ENCODE data around the gene EEFSEC. TPM values are rescaled to one million over a fixed set of nuclear protein-coding genes. Genes with fewer than 3 reads are reported as not detected.
A peak's percentile ranks its signal among the peaks of the same experiment; 100 is the strongest.

EEFSEC gene
- total RNA-seq, 1 experiment from 2014 or later, result 15.4 TPM

DNA sequence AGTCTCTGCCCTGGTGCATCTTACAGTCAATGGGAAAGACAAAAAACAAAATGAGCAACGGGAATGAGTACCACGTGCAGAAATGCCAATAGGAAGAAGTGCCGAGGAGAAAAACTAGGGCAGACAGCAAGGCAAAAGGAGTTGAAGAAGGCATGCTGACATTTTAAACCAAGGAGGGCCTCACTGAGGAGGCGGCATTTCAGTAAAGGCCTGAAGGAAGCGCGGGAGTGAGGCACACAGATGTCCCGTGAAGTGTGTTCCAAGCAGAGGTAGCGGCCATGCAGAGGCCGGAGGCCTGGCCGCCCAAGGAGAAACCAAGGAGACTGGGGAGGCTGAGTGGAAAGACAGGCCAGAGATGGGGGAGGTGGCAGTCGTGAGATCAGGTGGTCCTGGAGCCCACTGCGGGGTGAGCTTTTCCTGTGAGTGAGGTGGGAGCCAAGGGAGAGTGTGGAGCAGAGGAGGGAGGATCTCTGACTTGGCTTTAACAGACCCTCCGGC is 278.6 kb downstream of the EEFSEC start:
- intact Hi-C loops (cut with micrococcal nuclease; ENCODE audit: unreplicated experiment), result no loop called here
- ChIA-PET POLR2A (no interaction called here), CTCF (no interaction called here)
- no peak for ATAC-seq
- Histone ChIP-seq H3K36me3 (ENCODE audit: control insufficient read depth, insufficient read depth, low read length) (no peaks in the 10 kb centered on the region), H3K27ac (ENCODE audit: low read length) (no peak overlapping the region; the same call in 1 of the 2 replicates), H3K27me3 (ENCODE audit: control insufficient read depth, insufficient read depth, low read length) (no peaks in the 10 kb centered on the region), H3K4me3 (ENCODE audit: low read depth in 2 of 2, low read length in 2 of 2) (no peak overlapping the region), H3K9me3 (ENCODE audit: control insufficient read depth, insufficient read depth, low read depth, low read length) (no peaks in the 10 kb centered on the region), H3K4me1 (ENCODE audit: control insufficient read depth, insufficient read depth, low read length) (peaks cover 15% of the 10 kb centered on the region)
- DNase-seq (ENCODE audit: low read depth, low spot score), result no peak
- in situ Hi-C loops (cut with HindIII; ENCODE audit: low pct_unique_long_range_greater_than_20kb, low sequenced_read_pairs), result no loop called here
- no TSS peak for BruUV-seq (replicated peaks)
- no peak for TF ChIP-seq SIN3A (IDR thresholded peaks at IDR 0.05; ENCODE audit: borderline replicate concordance, insufficient read depth, low read depth, low read length)
- TF ChIP-seq, protein P1, sequence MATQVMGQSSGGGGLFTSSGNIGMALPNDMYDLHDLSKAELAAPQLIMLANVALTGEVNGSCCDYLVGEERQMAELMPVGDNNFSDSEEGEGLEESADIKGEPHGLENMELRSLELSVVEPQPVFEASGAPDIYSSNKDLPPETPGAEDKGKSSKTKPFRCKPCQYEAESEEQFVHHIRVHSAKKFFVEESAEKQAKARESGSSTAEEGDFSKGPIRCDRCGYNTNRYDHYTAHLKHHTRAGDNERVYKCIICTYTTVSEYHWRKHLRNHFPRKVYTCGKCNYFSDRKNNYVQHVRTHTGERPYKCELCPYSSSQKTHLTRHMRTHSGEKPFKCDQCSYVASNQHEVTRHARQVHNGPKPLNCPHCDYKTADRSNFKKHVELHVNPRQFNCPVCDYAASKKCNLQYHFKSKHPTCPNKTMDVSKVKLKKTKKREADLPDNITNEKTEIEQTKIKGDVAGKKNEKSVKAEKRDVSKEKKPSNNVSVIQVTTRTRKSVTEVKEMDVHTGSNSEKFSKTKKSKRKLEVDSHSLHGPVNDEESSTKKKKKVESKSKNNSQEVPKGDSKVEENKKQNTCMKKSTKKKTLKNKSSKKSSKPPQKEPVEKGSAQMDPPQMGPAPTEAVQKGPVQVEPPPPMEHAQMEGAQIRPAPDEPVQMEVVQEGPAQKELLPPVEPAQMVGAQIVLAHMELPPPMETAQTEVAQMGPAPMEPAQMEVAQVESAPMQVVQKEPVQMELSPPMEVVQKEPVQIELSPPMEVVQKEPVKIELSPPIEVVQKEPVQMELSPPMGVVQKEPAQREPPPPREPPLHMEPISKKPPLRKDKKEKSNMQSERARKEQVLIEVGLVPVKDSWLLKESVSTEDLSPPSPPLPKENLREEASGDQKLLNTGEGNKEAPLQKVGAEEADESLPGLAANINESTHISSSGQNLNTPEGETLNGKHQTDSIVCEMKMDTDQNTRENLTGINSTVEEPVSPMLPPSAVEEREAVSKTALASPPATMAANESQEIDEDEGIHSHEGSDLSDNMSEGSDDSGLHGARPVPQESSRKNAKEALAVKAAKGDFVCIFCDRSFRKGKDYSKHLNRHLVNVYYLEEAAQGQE (IDR thresholded peaks at IDR 0.05; ENCODE audit: insufficient read depth in 1 of 2, low read depth in 2 of 2, low read length in 1 of 2), result no peak
- TF ChIP-seq POLR2AphosphoS5 (IDR thresholded peaks at IDR 0.05; ENCODE audit: low read depth, low read length), result no peak
- no peak for TF ChIP-seq TCF7L2 (IDR thresholded peaks at IDR 0.05; ENCODE audit: low read depth, low read length)
- TF ChIP-seq, protein P2, sequence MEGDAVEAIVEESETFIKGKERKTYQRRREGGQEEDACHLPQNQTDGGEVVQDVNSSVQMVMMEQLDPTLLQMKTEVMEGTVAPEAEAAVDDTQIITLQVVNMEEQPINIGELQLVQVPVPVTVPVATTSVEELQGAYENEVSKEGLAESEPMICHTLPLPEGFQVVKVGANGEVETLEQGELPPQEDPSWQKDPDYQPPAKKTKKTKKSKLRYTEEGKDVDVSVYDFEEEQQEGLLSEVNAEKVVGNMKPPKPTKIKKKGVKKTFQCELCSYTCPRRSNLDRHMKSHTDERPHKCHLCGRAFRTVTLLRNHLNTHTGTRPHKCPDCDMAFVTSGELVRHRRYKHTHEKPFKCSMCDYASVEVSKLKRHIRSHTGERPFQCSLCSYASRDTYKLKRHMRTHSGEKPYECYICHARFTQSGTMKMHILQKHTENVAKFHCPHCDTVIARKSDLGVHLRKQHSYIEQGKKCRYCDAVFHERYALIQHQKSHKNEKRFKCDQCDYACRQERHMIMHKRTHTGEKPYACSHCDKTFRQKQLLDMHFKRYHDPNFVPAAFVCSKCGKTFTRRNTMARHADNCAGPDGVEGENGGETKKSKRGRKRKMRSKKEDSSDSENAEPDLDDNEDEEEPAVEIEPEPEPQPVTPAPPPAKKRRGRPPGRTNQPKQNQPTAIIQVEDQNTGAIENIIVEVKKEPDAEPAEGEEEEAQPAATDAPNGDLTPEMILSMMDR (IDR thresholded peaks at IDR 0.05), result no peak

DNA sequence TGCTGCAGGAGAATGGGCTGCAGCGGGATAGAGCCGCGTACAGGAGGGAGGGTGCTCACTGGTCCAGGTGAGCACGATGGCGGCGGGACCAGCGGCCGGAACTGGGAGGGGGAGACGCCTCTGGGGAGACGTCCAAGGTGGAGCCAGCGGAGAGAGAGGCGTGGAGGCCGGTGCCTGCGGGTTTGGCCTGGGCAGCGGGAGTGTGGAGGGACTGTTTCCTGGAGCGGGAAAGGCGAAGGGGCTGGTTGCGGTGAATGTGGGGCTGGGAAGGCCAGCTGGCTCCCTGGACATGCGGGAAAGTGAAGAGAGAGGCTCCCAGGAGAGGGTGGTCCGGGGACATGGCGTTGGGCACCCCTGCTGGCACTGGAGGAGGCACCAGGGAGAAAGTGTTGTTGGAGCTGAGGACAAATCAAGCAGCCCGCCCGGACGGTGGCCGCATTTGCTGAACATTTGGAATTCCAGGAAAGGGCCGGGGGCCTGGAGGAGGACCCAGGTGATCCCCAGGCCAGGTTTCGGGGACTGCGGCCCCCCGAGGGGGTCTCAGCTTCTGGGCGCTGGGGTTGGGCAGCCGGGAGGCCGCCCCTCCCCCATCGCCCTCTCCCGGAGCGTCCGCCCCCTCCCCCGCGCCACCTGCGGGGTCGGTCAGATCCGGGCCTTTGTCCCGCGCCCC is 279.2 kb downstream of the EEFSEC start:
- DNase-seq (ENCODE audit: low read depth, low spot score) (no peak), ATAC-seq (no peak; the same call in 1 of the 2 replicates)
- no peaks in the 10 kb centered on the region for H3K9me3 ChIP-seq (ENCODE audit: control insufficient read depth, insufficient read depth, low read depth, low read length)
- in situ Hi-C loops (cut with HindIII; ENCODE audit: low pct_unique_long_range_greater_than_20kb, low sequenced_read_pairs) (no loop called here), intact Hi-C loops (cut with micrococcal nuclease; ENCODE audit: unreplicated experiment) (no loop called here)
- CTCF ChIA-PET, result no interaction called here
- peak overlapping the region; percentile 40; the same call in 1 of the 2 replicates for H3K27ac ChIP-seq (ENCODE audit: low read length)
- H3K36me3 ChIP-seq (ENCODE audit: control insufficient read depth, insufficient read depth, low read length), result no peaks in the 10 kb centered on the region
- H3K4me3 ChIP-seq (ENCODE audit: low read depth in 2 of 2, low read length in 2 of 2), result peak overlapping the region; percentile 8 to 21; a peak in 3 of 4 replicates
- H3K27me3 ChIP-seq (ENCODE audit: control insufficient read depth, insufficient read depth, low read length), result no peaks in the 10 kb centered on the region
- peaks cover 13% of the 10 kb centered on the region for H3K4me1 ChIP-seq (ENCODE audit: control insufficient read depth, insufficient read depth, low read length)
- POLR2A ChIA-PET, result interaction anchor here (0.6 kb wide), 1 partner anchor 1788 kb away, joined by 8 read pairs; no protein-coding TSS in a partner anchor
- TF ChIP-seq POLR2AphosphoS5 (IDR thresholded peaks at IDR 0.05; ENCODE audit: low read depth, low read length) (no peak), TCF7L2 (IDR thresholded peaks at IDR 0.05; ENCODE audit: low read depth, low read length) (no peak), SIN3A (IDR thresholded peaks at IDR 0.05; ENCODE audit: borderline replicate concordance, insufficient read depth, low read depth, low read length) (no peak)
- TF ChIP-seq, protein P1 (IDR thresholded peaks at IDR 0.05; ENCODE audit: insufficient read depth in 1 of 2, low read depth in 2 of 2, low read length in 1 of 2), result no peak
- TF ChIP-seq, protein P2 (IDR thresholded peaks at IDR 0.05), result no peak
- no TSS peak for BruUV-seq (replicated peaks)

Data from Panc1 (cell line).